Suppressor macrophage treated with lipopolysaccharide for 4 hours (primary cell): ENCODE data around the gene TEX28.
"Not testable (repeated sequence)": the region's sequence is repeated elsewhere in the genome, so short reads cannot be mapped to it uniquely, and the experiment has no call there.

Experiments used
- DNase-seq: peaks from one replicate; pipeline ENCODE4 v3.0.0-alpha.2; 2020

Gene TEX28, protein sequence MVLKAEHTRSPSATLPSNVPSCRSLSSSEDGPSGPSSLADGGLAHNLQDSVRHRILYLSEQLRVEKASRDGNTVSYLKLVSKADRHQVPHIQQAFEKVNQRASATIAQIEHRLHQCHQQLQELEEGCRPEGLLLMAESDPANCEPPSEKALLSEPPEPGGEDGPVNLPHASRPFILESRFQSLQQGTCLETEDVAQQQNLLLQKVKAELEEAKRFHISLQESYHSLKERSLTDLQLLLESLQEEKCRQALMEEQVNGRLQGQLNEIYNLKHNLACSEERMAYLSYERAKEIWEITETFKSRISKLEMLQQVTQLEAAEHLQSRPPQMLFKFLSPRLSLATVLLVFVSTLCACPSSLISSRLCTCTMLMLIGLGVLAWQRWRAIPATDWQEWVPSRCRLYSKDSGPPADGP

DNA sequence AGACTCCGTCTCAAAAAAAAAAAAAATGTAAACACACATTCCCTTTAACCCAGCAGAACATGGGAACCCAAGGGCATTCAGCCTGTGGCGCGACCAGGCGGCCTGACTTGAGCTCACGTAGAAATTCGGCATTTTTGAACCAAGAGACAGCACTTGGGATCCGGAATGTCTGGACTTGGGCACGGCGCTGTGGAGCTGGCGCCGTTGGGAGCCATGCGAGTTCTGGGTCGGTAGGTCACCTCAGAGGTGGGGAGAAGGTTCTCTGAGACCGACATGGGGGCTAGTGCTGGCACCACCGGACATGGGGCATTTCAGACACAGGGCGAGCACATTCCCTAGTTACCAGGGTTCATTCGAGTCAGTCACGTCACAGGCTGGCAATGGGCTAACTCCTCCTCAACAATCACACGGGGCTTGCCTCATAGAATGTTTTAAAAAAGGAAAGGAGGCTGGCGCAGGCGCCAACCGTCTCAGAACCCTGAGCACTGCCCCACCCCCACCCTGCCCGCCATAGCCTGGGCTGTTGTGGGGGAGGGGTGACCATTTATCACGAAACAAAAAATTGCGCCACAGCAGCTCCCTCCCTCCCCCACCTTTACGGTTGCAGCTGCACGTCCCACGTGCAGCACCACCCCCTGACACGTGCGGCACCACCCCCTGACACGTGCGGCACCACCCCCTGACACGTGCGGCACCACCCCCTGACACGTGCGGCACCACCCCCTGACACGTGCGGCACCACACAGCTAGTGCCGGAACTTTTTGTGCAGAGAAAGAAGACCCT is at the start of gene TEX28:
TEX28 (minus strand) TSS at position 334 of the 784 bp plus-strand sequence. CDS start 3,007 bp downstream, outside the sequence.
- no peak for DNase-seq

- DNase-seq: not testable (repeated sequence)
Measured at GRCh38 chrX:154343620-154344019, 48.7 kb upstream of the TEX28 start.

DNA sequence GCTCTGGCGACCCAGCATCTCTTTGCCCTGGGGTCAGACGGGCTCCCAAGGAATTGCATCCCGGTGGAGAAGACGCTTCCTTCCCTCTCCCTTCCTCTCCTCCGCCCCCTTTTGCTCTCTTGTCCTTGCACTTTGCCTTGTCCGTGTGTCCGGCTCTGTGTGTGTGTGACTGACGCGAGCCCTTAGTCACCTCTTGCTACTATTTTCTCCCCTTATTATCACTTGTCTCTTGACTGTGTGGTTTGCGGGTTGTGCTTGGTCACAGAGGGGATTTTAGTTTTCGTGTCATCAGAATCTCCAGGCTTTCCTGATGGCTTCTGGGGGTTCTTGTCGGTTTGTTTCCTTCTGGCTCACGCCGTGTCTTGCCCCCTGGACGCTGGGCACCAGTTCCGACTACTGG is 48.1 kb upstream of the TEX28 start:
- not testable (repeated sequence) for DNase-seq

- not testable (repeated sequence) for DNase-seq
Measured at GRCh38 chrX:154341399-154342298, 46.7 kb upstream of the TEX28 start.

- peak; percentile 62 for DNase-seq
Measured at GRCh38 chrX:154334496-154334895, 39.6 kb upstream of the TEX28 start.

DNA sequence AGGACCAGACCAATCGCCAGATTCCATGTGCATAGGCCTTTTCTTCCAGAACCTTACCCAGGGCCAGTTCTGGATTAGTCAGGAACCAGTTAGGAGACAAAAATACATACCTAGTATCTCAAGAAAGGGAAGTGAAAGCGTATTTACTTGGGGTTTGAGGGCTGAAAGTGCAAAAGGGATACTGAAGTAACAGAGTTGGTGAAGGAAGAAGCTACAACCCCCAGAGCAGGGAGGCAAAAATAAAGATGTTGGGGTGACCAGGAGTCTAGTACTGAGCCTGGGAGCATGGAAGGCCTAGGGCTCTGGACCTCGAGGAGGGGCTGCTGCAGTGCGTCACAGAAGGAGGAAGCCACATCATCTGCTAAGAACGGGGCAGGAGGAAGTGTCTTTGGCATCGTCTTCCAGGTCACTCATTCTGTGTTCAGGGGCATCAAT is 38.9 kb upstream of the TEX28 start:
- peak; percentile 37 for DNase-seq

GRCh38 chrX:154333116-154333515 is 38.2 kb upstream of the TEX28 start:
- DNase-seq: no peak

DNA sequence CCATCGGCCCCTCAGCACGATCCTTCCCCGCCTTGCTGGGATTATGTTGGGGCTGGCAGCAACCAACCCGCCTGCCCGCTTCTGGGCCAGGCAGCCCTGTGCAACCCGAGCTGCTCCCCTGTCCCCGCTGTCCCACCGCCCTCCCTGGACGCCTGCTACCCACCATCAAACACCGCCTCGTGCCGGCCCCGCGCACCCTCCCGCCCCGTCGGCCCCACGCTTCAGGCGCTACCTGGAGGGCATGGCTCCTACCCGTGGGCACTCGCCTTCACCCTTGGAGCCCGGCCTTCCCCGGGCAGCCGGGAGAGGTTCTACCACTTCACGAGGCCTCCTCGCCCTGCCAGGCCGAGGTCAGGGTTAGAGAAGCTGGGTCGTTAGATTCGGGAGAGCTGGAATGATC is 37.6 kb upstream of the TEX28 start:
- no peak for DNase-seq

- DNase-seq: no peak
Measured at GRCh38 chrX:154329294-154329693, 34.4 kb upstream of the TEX28 start.

DNA sequence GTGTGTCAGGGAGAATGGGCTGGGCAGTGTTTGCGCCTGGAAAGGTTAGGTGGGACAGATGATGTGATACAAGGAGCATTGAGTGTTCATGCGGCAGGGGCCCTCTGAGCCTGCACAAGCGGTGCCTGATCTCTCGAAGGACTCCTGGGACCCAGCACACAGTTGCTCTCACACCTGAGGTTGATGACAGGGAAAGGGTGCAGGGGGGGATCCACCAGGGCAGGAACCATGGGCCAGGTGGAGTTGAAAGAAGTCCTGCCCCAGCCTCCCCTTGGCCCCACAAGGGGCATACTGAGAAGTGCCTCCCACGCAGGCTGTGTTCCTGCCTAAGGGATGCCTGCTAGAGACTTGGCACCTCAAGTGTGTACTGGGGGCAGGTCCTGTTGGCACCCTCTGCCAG is 33.7 kb upstream of the TEX28 start:
- DNase-seq: no peak

DNA sequence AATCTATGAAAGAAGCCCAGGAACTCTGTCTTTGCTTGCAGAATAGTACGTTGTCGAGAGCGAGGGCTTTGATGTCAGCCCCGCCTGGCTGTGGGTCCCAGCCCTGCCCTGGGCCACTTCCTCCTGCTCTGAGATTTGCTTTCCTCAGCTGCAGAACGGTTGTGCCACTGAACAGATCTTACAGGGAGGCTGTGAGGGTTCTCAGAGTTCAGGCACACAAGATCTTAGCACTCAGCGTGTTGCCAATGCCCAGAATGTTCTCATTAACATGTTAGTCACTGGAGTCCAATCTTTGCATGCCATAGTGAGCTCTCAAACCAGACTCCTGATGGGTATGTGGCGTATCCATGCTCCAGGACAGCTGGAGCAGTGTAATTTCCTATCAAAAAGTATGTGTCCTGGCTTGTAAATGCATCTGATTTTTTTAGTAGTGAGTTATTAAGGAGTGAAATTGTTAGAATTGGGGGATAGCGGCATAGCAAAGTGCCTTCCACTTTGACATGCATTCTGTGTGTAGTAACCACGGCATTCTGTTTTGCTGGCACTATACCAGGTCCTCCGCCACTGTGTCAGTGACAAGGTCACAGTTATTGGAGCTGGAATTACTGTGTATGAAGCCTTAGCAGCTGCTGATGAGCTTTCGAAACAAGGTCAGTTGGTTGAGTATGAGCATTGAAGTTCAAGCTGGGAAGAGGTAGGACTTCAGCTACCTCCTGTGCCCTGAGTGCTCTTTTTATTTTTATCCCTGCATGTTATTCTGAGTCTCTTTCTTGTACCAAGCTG is 32.3 kb upstream of the TEX28 start:
- no peak for DNase-seq

GRCh38 chrX:154325541-154325940 is 30.6 kb upstream of the TEX28 start:
- no peak for DNase-seq

DNA sequence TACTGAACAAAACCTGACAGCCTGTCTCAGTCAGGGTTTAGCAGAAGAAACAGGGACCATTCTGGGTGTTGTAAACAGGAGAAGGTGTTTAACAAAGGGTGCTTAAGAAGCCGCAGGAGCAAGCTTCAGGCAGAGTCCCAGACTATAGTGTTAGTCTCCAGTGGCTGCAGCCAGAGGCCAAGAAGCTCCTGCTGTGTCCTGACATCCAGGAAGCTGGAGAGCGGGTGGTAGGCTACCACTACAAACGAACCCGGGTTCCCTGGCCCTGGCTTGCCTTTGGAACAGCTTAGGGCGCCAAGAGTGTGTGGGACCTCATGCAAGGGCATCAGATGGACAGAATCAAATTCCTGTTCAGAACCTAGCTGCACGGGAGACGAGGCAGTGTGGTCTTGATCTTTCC is 28.6 kb upstream of the TEX28 start:
- DNase-seq: no peak

GRCh38 chrX:154322890-154323289 is 28.0 kb upstream of the TEX28 start:
- no peak for DNase-seq

DNA sequence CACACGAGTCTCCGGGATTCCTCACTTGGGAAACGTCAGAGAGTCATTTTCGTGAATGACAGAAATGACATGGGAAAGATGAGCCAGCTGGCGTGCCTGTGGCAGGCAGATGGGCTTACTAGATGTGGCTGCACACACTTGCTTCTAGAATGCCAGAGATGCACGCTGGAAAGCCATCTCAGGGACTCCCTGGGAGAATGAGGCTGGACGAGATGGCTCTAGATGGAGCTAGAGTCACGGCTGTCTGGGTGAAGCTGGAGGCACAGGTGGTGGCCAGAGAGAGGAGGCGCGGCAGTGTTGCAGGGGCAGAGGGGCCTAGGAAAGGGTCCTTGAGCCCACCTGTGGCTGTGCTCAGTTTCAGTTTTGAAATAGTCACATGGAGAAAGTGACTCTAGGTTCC is 26.7 kb upstream of the TEX28 start:
- DNase-seq: no peak

GRCh38 chrX:154321152-154321551 is 26.2 kb upstream of the TEX28 start:
- DNase-seq: no peak

DNA sequence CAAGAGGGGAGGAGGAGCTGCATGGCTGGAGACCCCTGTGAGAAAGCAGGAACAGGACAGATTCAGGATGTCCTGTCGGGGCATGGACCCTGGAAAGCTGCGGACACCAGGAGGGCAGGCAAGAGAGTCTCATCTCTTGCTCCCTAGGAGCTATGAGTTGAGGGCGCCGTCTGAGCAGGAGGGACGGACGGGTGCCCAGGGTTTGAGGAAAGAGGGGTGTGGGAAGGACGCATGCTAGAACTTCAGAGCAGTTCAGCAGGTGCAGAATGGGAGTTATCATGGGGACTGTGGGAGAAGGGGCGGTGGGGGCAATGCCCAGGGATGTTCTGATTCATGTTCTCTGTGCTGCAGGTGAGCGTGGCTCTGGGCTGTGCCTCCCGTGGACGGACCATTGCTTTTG is 25.5 kb upstream of the TEX28 start:
- no peak for DNase-seq

DNA sequence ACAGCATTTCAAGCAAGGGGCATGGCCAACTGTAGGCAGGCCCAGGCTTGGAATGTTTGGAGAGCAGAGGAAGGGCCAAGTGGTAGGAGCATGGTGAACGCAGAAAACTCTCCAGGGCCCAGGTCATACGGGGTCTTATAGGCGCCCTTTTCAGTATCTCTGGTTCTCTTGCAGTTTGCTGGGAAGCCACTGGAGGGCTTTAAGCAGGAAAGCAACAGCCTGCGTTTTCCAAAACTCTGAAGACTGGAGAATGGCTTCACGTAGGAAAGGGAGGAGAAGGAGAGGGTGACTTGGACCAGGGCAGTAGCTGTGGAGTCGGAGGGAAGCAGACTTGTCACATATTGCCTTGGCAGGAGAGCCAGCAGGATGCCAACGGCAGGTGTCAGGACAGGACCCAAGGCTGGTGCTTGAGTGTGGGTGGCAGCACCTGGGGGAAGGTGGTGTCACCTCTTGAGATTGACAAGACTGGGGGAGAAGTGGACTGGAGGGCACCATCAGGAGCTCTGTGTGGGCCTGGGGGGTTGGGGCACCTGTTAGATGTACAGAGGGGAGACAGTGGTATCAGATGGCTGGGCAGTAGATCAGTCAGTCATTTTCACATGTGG is 22.6 kb upstream of the TEX28 start:
- no peak for DNase-seq

- no peak for DNase-seq
Measured at GRCh38 chrX:154315416-154315815, 20.5 kb upstream of the TEX28 start.

DNA sequence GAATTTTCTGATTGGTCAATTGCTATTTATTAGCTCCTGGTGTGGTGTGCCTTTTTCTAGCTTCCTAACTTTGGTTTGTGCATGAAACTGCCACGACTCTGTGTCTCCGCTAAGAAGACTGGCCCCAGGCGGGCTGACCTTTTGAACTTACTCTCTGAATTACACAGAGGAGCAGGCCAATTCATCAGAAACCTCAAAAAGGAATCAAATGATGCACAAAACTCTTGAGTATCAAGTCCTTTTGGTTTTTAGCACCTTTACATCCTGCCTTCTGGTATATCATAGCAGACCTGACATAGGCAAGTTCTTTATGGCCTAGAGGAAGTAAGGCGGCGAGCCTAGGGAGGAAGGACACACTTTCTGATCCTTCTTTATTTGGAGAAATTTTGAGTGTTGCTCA is 18.2 kb upstream of the TEX28 start:
- DNase-seq: no peak

DNA sequence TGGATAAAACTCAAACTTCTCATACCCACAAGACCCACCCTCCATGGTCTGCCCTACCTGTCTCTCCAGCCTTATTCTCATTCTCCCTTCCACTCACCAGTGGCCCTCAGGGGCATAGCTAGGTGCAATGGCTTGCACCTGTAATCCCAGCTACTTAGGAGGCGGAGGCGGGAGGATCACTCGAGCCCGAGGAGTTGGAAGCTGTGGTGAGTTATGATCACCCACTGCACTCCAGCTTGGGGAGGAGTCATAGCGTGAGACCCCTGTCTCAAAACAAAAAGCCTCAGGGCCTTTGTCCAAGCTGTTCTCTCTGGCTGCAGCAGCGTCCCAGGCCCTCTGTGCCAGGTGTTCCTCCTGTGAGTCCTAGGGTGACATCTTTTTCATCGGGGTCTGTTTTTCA is 17.2 kb upstream of the TEX28 start:
- no peak for DNase-seq
